SJSA1 (cell line): Measurements from ENCODE around the gene SUCLG2. TPM values are rescaled to one million over a fixed set of nuclear protein-coding genes. Genes with fewer than 3 reads are reported as not detected.

Source experiments
- DNase-seq, 2 experiments: peaks; one replicate each; pipeline ENCODE4 v3.0.0-alpha.2; 2015 to 2020; ENCODE audit warnings: low spot score in 2 of 2, low read depth in 1 of 2
- H3K27ac ChIP-seq: fragments of 250-450 bp; sonication (Bioruptor Pico); 2 replicates; pipeline ENCODE4 v1.5.1; 2020; ENCODE audit warnings: mild to moderate bottlenecking, moderate library complexity
- H3K27me3 ChIP-seq: fragments of 250-450 bp; sonication (Bioruptor Pico); replicated peaks from 2 replicates; pipeline ENCODE4 v1.5.1; 2020; ENCODE audit warnings: mild to moderate bottlenecking, moderate library complexity
- H3K36me3 ChIP-seq: fragments of 250-450 bp; sonication (Bioruptor Pico); 2 replicates; pipeline ENCODE4 v1.5.1; 2020; ENCODE audit warnings: mild to moderate bottlenecking
- H3K4me1 ChIP-seq: fragments of 250-450 bp; sonication (Bioruptor Pico); replicated peaks from 2 replicates; pipeline ENCODE4 v1.6.1; 2021; ENCODE audit warnings: mild to moderate bottlenecking
- H3K4me3 ChIP-seq: fragments of 250-450 bp; sonication (Bioruptor Pico); 2 replicates; pipeline ENCODE4 v1.5.1; 2020; ENCODE audit warnings: mild to moderate bottlenecking
- H3K9me3 ChIP-seq: fragments of 250-450 bp; sonication (Bioruptor Pico); replicated peaks from 2 replicates; pipeline ENCODE4 v1.5.1; 2020; ENCODE audit warnings: mild to moderate bottlenecking
- total RNA-seq: library from RNA; depleted of rRNA; stranded (reverse); fragments of >200 nt; shearing (Covaris generic); gene quantifications from 2 replicates; pipeline ENCODE4 v1.2.3, GENCODE V29; 2014

SUCLG2 gene
- total RNA-seq, 1 experiment from 2014 or later = 53.7 TPM

GRCh38 chr3:67458896-67459530 is 195.4 kb downstream of the SUCLG2 start:
- DNase-seq = no peak
- no peaks in the 10 kb centered on the region; the same call in 1 of the 2 replicates for H3K4me1 ChIP-seq
- H3K36me3 ChIP-seq = no peaks in the 10 kb centered on the region
- H3K27ac ChIP-seq = no peak overlapping the region
- no peaks in the 10 kb centered on the region for H3K9me3 ChIP-seq
- H3K27me3 ChIP-seq = no peaks in the 10 kb centered on the region
- H3K4me3 ChIP-seq = no peak overlapping the region

- H3K4me3 ChIP-seq = no peak overlapping the region
- no peak for DNase-seq
- no peaks in the 10 kb centered on the region for H3K27me3 ChIP-seq
- H3K9me3 ChIP-seq = no peaks in the 10 kb centered on the region
- no peaks in the 10 kb centered on the region; the same call in 1 of the 2 replicates for H3K4me1 ChIP-seq
- H3K36me3 ChIP-seq = no peaks in the 10 kb centered on the region
- no peak overlapping the region for H3K27ac ChIP-seq
Measured at GRCh38 chr3:67458408-67458807, 196.0 kb downstream of the SUCLG2 start.

- Histone ChIP-seq H3K27ac (no peak overlapping the region), H3K4me1 (no peaks in the 10 kb centered on the region; the same call in 1 of the 2 replicates), H3K36me3 (no peaks in the 10 kb centered on the region), H3K27me3 (no peaks in the 10 kb centered on the region), H3K9me3 (no peaks in the 10 kb centered on the region), H3K4me3 (no peak overlapping the region)
- no peak for DNase-seq
Measured at GRCh38 chr3:67453628-67454027, 200.8 kb downstream of the SUCLG2 start.

DNA sequence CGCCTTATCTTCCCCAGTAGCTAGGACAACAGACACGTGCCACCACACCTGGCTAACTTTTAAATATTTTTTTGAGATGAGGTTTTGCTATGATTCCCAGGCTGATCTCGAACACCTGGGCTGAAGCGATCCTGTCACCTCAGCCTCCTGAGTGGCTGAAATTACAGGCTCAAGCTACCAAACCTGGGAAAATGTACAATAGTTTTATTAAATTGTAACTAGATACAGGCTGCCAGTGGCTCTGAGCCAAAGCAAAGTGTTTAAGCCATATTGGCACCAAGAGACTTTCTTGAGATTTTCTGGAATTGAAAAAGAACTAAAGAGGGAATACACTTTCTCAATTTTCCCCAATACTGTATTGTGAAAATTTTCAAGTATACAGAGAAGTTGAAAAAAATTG is 204.3 kb downstream of the SUCLG2 start:
- no peaks in the 10 kb centered on the region for H3K4me1 ChIP-seq
- H3K9me3 ChIP-seq = no peaks in the 10 kb centered on the region
- H3K27me3 ChIP-seq = no peaks in the 10 kb centered on the region
- no peak overlapping the region for H3K4me3 ChIP-seq
- H3K27ac ChIP-seq = no peak overlapping the region
- no peaks in the 10 kb centered on the region for H3K36me3 ChIP-seq
- no peak for DNase-seq

DNA sequence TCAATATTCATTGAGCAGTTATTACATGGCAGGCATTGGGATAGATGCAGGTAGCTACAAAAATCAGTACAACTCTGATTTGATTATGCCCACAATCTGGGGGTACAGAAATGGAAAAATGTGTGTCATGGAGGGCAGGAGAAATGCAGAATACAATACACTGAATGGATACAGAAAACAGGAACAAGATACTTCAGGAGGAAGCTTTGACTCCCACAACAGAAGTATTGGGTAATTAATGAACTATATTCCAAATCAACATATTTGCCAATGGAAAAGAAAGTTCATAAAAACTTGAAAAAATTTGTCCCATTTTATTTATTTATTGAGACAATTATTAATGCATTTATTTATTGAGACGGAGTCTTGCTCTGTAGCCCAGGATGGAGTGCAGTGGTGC is 207.0 kb downstream of the SUCLG2 start:
- DNase-seq = no peak
- Histone ChIP-seq H3K27ac (no peak overlapping the region), H3K27me3 (no peaks in the 10 kb centered on the region), H3K36me3 (no peaks in the 10 kb centered on the region), H3K4me1 (no peaks in the 10 kb centered on the region), H3K4me3 (no peak overlapping the region), H3K9me3 (no peaks in the 10 kb centered on the region)

DNA sequence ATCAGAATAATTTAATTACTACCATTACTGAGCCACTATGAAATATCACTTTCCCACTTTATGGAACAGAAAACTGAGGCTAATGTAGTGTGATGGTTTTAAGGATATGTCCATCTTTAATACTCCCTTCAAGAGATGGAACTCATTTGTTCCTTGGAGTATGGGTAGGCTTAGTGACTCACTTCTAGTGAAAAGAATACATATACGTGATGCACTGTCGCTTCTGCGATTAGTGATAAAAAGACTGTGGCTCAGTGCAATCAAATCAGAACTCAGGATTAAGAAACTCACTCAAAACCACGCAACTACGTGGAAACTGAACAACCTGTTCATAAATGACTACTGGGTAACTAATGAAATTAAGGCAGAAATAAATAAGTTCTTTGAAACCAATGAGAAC is 216.6 kb downstream of the SUCLG2 start:
- DNase-seq = no peak
- Histone ChIP-seq H3K27ac (no peak overlapping the region), H3K27me3 (no peaks in the 10 kb centered on the region), H3K4me3 (no peak overlapping the region), H3K36me3 (no peaks in the 10 kb centered on the region), H3K9me3 (no peaks in the 10 kb centered on the region), H3K4me1 (no peaks in the 10 kb centered on the region)

GRCh38 chr3:67437090-67437489 is 217.3 kb downstream of the SUCLG2 start:
- no peaks in the 10 kb centered on the region for H3K4me1 ChIP-seq
- no peaks in the 10 kb centered on the region for H3K27me3 ChIP-seq
- no peak for DNase-seq
- H3K9me3 ChIP-seq = no peaks in the 10 kb centered on the region
- no peak overlapping the region for H3K27ac ChIP-seq
- H3K4me3 ChIP-seq = no peak overlapping the region
- no peaks in the 10 kb centered on the region for H3K36me3 ChIP-seq

DNA sequence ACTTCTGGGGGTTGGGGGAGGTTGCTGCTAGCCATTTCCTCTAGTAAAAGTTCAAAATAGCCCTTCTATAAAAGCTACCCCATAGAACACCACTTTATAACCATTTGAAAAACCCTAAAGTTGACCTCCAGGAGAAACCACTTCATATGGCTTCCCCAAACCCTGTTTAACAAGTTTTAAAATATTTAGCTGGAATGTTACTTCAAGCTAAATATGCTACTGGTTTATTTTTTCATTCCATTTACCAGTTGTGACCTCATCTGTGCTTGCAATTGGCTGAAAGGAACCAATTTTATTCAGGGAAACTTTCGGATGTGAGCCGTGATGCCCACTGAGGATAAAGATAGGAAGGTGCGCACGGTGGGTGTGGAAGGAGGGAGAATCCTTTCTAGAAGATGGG is 221.3 kb downstream of the SUCLG2 start:
- H3K4me3 ChIP-seq = no peak overlapping the region
- no peaks in the 10 kb centered on the region for H3K27me3 ChIP-seq
- no peaks in the 10 kb centered on the region for H3K36me3 ChIP-seq
- no peaks in the 10 kb centered on the region for H3K9me3 ChIP-seq
- H3K27ac ChIP-seq = no peak overlapping the region
- H3K4me1 ChIP-seq = no peaks in the 10 kb centered on the region
- DNase-seq = no peak

- Histone ChIP-seq H3K9me3 (no peaks in the 10 kb centered on the region), H3K4me3 (no peak overlapping the region), H3K27me3 (no peaks in the 10 kb centered on the region), H3K36me3 (no peaks in the 10 kb centered on the region), H3K4me1 (no peaks in the 10 kb centered on the region), H3K27ac (no peak overlapping the region)
- no peak for DNase-seq
Measured at GRCh38 chr3:67431887-67432286, 222.5 kb downstream of the SUCLG2 start.

GRCh38 chr3:67423722-67424121 is 230.7 kb downstream of the SUCLG2 start:
- DNase-seq = no peak
- Histone ChIP-seq H3K9me3 (no peaks in the 10 kb centered on the region; the same call in 1 of the 2 replicates), H3K4me1 (no peaks in the 10 kb centered on the region), H3K4me3 (no peak overlapping the region), H3K27me3 (no peaks in the 10 kb centered on the region), H3K27ac (no peak overlapping the region), H3K36me3 (no peaks in the 10 kb centered on the region)

- no peaks in the 10 kb centered on the region for H3K36me3 ChIP-seq
Measured at GRCh38 chr3:67421912-67422311, 232.5 kb downstream of the SUCLG2 start.

GRCh38 chr3:67419779-67420178 is 234.6 kb downstream of the SUCLG2 start:
- Histone ChIP-seq H3K36me3 (no peaks in the 10 kb centered on the region; the same call in 1 of the 2 replicates), H3K27me3 (no peaks in the 10 kb centered on the region), H3K4me3 (no peak overlapping the region), H3K9me3 (no peaks in the 10 kb centered on the region; the same call in 1 of the 2 replicates), H3K4me1 (no peaks in the 10 kb centered on the region), H3K27ac (no peak overlapping the region)
- DNase-seq = no peak

More at GRCh38 chr3:67421912-67422311, 232.5 kb downstream of the SUCLG2 start:
- Histone ChIP-seq H3K27me3 (no peaks in the 10 kb centered on the region), H3K4me3 (no peak overlapping the region), H3K9me3 (no peaks in the 10 kb centered on the region; the same call in 1 of the 2 replicates), H3K4me1 (no peaks in the 10 kb centered on the region), H3K27ac (no peak overlapping the region)
- no peak for DNase-seq

DNA sequence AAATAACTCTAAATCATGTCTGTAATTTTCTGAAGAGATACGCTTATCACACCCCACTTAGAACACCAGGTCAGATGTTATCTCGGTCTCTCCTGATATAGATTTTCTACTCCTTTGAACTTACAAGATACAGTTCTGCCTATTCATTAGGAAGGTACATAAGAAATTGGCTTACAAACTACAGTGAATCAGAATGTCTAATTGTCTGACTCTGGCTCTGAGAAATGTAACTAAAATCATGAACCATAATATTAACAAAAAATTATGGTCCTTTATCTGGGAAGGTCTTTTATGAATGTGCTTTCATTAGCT is 235.2 kb downstream of the SUCLG2 start:
- Histone ChIP-seq H3K4me1 (no peaks in the 10 kb centered on the region), H3K27me3 (no peaks in the 10 kb centered on the region), H3K9me3 (no peaks in the 10 kb centered on the region; the same call in 1 of the 2 replicates), H3K36me3 (no peaks in the 10 kb centered on the region; the same call in 1 of the 2 replicates), H3K27ac (no peak overlapping the region), H3K4me3 (no peak overlapping the region)
- no peak for DNase-seq

- H3K27me3 ChIP-seq = no peaks in the 10 kb centered on the region
- H3K27ac ChIP-seq = no peak overlapping the region
- no peaks in the 10 kb centered on the region; the same call in 1 of the 2 replicates for H3K9me3 ChIP-seq
- H3K4me1 ChIP-seq = no peaks in the 10 kb centered on the region
- DNase-seq = no peak
- H3K4me3 ChIP-seq = no peak overlapping the region
- no peaks in the 10 kb centered on the region; the same call in 1 of the 2 replicates for H3K36me3 ChIP-seq
Measured at GRCh38 chr3:67418426-67419217, 235.8 kb downstream of the SUCLG2 start.
